Colonic mucosa (tissue), 4 donors: ENCODE data around the gene ZNF608. TPM values are rescaled to one million over a fixed set of nuclear protein-coding genes. Genes with fewer than 3 reads are reported as not detected.

Source experiments
- DNase-seq: peaks from one replicate; pipeline ENCODE4 v3.0.0-alpha.2; 2020
- H3K27ac ChIP-seq: fragments of 200-600 bp; one replicate; pipeline ENCODE4 v1.8.0; 2021
- H3K27me3 ChIP-seq: fragments of 200-600 bp; one replicate; pipeline ENCODE4 v1.8.0; 2021
- H3K36me3 ChIP-seq: fragments of 200-600 bp; one replicate; pipeline ENCODE4 v1.8.0; 2021
- H3K4me1 ChIP-seq: fragments of 200-600 bp; one replicate; pipeline ENCODE4 v1.8.0; 2021; ENCODE audit warnings: mild to moderate bottlenecking
- H3K4me3 ChIP-seq: fragments of 200-600 bp; one replicate; pipeline ENCODE4 v1.8.0; 2021
- H3K9ac ChIP-seq, 2 donors: one replicate each; pipeline ENCODE4 v1.7.0; 2013; ENCODE audit warnings: control low read depth in 2 of 2, low read depth in 2 of 2, low read length in 2 of 2
- H3K9me3 ChIP-seq: fragments of 200-600 bp; one replicate; pipeline ENCODE4 v1.8.0; 2021
- intact Hi-C: fragments of 100-400 bp; cut with DNase I; formaldehyde crosslinking; loops from one replicate; pipeline ENCODE4 v1.14.1; 2022
- total RNA-seq, 2 donors: library from RNA; stranded (reverse); fragmentation: NEBNext Ultra II Directional in 1 of 2; extraction: Animal tissue kit (Norgen Biotek cat#: 25700) in 1 of 2; gene quantifications; one replicate each; pipeline ENCODE4 v1.2.1, GENCODE V29; 2021
- TF ChIP-seq, protein P1 (sequence below): fragments of 200-600 bp; IDR thresholded peaks from one replicate; pipeline ENCODE4 v1.8.0; 2022; ENCODE audit warnings: antibody characterized with exemption, mild to moderate bottlenecking
- donor health status: healthy.
- donor health status: DM: no; HTN: no; CAD: no.
- donor health status: DM: no; HTN: no; CAD: no.

The ZNF608 gene
- total RNA-seq, 2 donors from 2014 or later, result 14.6 to 20.0 TPM

DNA sequence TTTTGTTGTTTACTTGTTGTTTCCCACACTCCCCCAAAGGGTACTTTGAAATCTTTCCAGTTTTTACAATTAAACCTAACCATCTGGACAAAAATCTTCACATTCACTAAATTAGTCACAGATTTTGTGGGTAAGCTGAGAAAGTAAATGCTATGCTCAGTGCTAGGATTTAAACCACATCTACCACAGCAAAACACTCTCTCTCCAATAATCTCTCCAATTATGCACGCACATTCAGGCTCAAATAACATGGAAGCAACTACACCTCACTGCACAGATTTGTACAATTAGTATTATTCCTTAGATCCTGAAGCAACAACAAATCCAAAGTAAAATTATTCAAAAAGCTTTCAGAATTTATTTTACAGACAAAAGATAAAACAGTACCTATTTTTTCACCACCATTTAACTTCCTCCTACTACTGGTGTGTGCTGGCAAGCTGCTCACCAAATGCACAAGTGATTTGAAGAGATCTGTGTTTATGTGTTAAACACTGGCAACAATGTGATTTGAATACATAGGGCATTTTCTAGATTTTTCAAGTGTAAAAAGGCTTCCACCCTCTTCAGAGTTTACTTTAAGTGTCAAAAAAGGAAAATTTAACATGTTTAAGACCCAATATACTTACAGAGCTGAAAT, 16.6 kb downstream of the ZNF608 start:
- no peaks in the 10 kb centered on the region for H3K4me1 ChIP-seq
- H3K9me3 ChIP-seq, result no peaks in the 10 kb centered on the region
- no peaks in the 10 kb centered on the region for H3K36me3 ChIP-seq
- intact Hi-C loops, result no loop called here
- H3K27ac ChIP-seq, result no peak overlapping the region
- no peaks in the 10 kb centered on the region for H3K27me3 ChIP-seq
- no peak for DNase-seq
- no peak overlapping the region for H3K9ac ChIP-seq
- no peak overlapping the region for H3K4me3 ChIP-seq
- TF ChIP-seq, protein P1, sequence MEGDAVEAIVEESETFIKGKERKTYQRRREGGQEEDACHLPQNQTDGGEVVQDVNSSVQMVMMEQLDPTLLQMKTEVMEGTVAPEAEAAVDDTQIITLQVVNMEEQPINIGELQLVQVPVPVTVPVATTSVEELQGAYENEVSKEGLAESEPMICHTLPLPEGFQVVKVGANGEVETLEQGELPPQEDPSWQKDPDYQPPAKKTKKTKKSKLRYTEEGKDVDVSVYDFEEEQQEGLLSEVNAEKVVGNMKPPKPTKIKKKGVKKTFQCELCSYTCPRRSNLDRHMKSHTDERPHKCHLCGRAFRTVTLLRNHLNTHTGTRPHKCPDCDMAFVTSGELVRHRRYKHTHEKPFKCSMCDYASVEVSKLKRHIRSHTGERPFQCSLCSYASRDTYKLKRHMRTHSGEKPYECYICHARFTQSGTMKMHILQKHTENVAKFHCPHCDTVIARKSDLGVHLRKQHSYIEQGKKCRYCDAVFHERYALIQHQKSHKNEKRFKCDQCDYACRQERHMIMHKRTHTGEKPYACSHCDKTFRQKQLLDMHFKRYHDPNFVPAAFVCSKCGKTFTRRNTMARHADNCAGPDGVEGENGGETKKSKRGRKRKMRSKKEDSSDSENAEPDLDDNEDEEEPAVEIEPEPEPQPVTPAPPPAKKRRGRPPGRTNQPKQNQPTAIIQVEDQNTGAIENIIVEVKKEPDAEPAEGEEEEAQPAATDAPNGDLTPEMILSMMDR, result no peak

- no peak overlapping the region for H3K27ac ChIP-seq
- H3K9ac ChIP-seq, result no peak overlapping the region
- no peaks in the 10 kb centered on the region for H3K27me3 ChIP-seq
- TF ChIP-seq, protein P1, result no peak
- no peak overlapping the region for H3K4me3 ChIP-seq
- no peaks in the 10 kb centered on the region for H3K4me1 ChIP-seq
- intact Hi-C loops, result no loop called here
- no peaks in the 10 kb centered on the region for H3K9me3 ChIP-seq
- no peak for DNase-seq
- H3K36me3 ChIP-seq, result no peaks in the 10 kb centered on the region
Observed at GRCh38 chr5:124728968-124729332, 17.5 kb downstream of the ZNF608 start.

- Histone ChIP-seq H3K9me3 (no peaks in the 10 kb centered on the region), H3K4me1 (no peaks in the 10 kb centered on the region), H3K36me3 (no peaks in the 10 kb centered on the region), H3K27me3 (no peaks in the 10 kb centered on the region), H3K9ac (no peak overlapping the region), H3K4me3 (no peak overlapping the region), H3K27ac (no peak overlapping the region)
- intact Hi-C loops, result no loop called here
- no peak for DNase-seq
- TF ChIP-seq, protein P1, result no peak
Observed at GRCh38 chr5:124728331-124728967, 18.0 kb downstream of the ZNF608 start.

DNA sequence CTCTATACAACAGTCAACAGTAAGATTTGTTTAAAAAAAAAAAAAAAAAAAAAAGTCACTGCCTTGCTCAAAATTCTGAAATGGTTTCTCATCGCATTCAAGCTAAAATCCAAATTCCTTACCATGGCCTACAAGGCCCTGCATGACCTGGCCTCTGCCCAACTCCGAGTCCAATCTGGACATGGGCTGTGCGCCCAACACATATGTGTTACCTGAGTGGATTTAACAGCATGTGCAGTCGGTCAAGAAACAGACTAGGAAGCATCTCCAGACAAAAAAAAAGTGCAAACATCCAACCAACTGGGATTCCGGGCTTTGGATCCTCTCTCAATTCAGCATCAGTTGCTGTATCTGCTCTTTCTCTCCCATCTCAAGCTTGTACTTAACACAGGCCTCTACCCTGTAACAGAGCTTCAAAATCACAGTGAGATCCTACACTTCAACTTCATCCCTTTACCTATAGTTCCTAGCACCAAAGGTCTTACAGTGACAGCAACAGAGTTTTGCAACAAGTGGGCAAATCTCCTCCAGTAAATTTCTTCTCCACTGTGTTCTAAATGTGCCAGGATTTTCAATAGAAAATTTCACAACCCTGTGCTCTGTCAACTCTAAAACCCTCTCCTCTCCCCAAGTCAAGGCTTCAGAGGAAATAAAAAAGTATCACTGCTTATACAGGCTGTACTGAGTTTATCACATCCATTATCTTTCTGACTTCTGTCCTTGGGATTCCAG, 19.6 kb downstream of the ZNF608 start:
- intact Hi-C loops, result no loop called here

GRCh38 chr5:124725622-124726258, 20.7 kb downstream of the ZNF608 start:
- intact Hi-C loops, result no loop called here
- TF ChIP-seq, protein P1, result no peak

More for the DNA sequence above, 19.6 kb downstream of the ZNF608 start:
- no peak overlapping the region for H3K27ac ChIP-seq
- H3K9ac ChIP-seq, result no peak overlapping the region
- H3K36me3 ChIP-seq, result no peaks in the 10 kb centered on the region
- TF ChIP-seq, protein P1, result no peak
- no peaks in the 10 kb centered on the region for H3K4me1 ChIP-seq
- DNase-seq, result no peak
- H3K4me3 ChIP-seq, result no peak overlapping the region
- no peaks in the 10 kb centered on the region for H3K9me3 ChIP-seq
- no peaks in the 10 kb centered on the region for H3K27me3 ChIP-seq

More at GRCh38 chr5:124725622-124726258, 20.7 kb downstream of the ZNF608 start:
- no peaks in the 10 kb centered on the region for H3K9me3 ChIP-seq
- H3K27ac ChIP-seq, result no peak overlapping the region
- H3K36me3 ChIP-seq, result no peaks in the 10 kb centered on the region
- H3K27me3 ChIP-seq, result no peaks in the 10 kb centered on the region
- no peak overlapping the region for H3K4me3 ChIP-seq
- H3K9ac ChIP-seq, result no peak overlapping the region
- no peak for DNase-seq
- no peaks in the 10 kb centered on the region for H3K4me1 ChIP-seq
